HS-27A (cell line): ENCODE data around the gene XXYLT1.
"Not testable (repeated sequence)": the region's sequence is repeated elsewhere in the genome, so short reads cannot be mapped to it uniquely, and the experiment has no call there.

Source experiments
- DNase-seq: peaks from one replicate; pipeline ENCODE4 v3.0.0-alpha.2; 2012; ENCODE audit warnings: low read depth, missing footprints

XXYLT1 gene

DNA sequence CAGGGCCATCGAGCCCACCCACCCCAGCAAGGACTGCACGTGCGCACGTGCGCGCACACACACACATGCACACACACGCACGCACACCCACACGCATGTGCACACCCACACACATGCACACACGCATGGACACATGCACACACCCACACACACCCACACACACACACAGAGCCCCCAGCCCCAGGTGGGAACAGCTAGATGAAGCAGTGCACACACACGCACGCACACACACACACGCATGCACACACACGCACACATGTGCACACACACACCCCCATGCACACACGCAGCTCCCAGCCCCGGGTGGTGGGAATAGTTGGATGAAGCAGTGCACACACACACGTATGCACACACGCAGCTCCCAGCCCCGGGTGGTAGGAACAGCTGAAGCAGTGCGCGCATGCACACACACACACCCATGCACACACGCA, 158.6 kb downstream of the XXYLT1 start:
- DNase-seq: no peak

DNA sequence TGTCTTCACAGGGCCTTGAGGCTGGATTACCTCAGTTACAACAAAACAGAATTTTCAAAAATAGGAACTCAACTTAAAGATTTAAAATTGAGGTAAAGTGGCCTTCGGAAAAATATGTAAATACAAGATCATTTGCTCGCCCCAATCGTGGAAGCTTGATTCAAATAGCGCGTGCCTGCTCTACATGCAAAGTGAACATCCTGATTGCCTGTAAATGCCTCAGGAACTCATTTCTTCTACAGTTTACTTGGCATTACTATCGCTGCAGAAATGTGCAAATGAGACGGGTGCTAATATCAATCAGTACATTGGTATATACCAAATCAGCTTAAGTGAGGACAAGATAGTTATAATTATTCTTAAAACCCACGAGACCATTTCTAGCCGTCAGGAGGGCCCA, 159.2 kb downstream of the XXYLT1 start:
- DNase-seq: no peak

DNA sequence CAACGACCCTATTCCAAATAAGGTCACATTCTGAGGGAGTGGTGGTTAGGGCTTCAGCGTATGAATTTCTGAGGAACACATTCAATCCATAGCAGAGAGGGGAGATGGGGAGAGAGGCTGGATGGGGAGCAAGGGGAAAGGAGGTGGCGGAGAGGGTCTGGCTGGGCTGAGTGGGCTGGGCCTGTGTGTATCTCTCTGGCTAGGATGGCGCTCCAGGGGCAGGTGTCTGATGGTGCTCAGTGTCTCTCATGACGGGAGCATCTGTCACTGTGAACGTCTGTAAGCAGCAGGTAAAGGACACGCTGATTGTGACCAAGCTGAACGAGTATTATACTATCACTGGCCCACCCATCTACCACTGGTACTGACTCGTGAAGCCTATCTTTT, 159.6 kb downstream of the XXYLT1 start:
- DNase-seq: no peak

DNA sequence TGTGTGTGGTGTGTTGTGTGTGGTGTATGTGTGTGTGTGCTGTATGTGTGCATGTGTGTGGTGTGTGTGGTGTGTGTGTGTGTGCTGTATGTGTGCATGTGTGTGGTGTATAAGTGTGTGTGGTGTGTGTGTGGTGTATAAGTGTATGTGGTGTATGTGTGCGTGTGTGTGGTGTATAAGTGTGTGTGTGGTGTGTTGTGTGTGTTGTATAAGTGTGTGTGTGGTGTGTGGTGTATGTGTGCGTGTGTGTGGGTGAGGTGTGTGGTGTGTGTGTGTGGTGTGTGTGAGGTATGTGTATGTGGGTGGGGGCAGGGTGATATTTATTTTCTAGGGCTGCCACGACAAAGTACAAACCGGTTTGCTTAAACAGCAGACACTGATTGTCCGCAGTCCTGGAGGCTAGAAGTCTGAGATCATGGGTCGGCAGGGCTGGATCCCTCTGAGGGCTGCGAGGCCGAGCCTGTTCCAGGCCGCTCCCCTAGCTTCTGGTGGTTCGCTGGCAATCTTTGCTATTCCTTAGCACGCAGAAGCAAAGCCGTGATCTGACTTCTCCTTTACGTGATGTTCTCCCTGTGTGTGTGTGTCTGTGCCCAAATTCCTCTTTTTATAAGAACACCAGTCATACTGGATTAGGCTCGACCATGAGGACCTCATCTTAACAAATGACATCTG, 160.2 kb downstream of the XXYLT1 start:
- no peak for DNase-seq

DNA sequence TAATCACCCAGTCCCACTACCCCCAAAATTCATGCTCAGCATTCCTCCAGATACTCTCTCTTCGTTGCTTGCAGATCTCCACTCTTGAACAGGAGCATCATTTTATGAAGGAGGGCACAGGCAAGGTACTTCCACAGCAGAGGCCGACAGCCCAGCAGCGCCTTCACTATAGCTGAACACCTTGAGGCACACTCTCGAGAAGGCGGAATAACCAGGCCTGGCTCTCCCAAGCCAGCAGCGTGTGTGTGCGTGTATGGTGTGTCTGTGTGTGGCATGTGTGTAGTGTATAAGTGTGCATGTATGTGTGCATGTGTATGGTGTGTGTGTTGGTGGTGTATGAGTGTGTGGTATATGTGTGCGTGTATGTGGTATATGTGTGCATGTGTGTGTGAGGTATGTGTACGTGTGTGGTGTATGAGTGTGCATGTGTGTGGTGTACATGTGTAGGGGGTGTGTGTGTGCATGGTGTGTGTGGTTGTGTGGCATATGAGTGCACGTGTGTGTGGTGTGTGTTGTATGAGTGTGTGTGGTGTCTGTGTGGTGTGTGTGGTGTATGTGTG, 161.8 kb downstream of the XXYLT1 start:
- no peak for DNase-seq

DNA sequence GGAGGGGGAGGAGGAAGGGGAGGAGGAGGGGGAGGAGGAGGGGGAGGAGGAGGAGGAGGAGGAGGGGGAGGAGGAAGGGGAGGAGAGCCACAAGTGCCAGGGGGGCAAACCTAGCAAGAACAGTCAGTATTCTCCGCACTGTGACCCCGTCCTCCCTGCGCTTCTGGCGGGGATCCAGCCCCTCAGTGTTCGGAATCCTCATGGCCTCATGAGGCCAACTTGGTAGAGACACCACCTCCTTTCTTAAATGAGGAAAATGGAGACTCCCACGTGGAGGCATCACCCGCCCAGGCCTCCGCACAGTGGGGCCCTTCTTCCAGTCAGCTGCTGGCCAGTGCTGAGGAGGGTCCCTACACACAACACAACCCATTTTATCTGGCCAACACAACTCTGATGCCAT, 163.4 kb downstream of the XXYLT1 start:
- DNase-seq: no peak

DNA sequence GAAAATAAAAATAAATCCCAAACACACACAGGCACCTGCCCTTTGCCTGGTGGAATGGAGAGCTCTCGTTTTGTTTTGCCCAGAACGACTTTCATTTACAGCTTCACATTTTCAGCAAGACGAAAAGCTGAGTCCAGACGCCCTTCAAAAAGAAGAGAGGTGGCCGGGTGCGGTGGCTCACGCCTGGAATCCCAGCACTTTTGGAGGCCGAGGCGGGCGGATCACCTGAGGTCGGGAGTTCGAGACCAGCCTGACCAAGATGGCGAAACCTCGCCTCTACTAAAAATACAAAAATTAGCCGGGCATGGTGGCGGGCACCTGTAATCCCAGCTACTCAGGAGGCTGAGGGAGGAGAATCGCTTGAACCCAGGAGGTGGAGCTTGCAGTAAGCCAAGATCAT, 163.9 kb downstream of the XXYLT1 start:
- DNase-seq: not testable (repeated sequence)

DNA sequence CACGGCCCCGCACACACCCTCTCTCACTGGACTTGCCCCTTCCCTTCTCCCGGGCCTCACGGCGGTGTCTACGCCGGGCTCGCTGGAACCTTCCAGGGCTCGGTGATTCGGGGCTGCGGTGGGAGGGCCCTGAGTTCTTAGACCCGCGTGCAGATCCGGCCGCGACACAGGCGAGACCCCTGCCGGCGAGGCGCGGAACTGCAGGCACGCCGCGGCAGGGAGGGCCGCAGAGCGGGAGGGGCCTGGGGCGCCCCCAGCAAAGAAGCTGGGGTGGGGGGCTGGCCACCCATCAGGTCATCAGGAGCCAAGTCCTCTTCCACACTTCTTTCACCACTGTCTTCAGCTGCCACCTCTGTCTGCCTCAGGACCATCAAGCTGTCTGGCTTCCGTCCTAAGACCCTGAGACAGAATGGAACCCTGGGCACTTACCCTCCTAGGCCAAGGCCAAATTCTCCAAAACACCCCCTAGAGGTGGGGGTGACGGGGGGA, 164.5 kb downstream of the XXYLT1 start:
- DNase-seq: no peak

DNA sequence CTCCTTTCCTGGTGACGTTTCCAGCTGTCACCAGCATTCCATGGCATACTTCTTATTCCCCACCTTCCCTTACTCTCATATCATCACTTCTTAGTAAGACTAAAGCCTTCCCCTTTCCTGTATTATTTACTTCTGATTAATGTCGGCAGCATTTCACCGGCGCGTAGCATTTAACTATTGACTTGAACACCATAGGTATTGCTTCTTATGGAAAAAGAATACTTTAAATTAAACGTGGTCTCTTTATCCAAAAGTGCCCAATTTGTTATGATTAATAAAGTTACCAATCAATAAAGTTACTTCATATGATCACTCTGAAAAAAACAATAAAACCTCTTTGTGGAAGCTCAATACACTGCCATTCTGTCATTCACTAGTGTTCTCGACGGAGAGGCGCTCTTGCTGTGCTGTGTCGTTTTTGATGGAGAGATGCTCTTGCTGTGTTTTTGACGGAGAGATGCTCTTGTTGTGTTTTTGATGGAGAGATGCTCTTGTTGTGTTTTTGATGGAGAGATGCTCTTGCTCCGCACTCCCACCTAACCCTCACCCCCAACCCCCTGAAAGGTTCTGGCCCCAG, 165.0 kb downstream of the XXYLT1 start:
- no peak for DNase-seq

DNA sequence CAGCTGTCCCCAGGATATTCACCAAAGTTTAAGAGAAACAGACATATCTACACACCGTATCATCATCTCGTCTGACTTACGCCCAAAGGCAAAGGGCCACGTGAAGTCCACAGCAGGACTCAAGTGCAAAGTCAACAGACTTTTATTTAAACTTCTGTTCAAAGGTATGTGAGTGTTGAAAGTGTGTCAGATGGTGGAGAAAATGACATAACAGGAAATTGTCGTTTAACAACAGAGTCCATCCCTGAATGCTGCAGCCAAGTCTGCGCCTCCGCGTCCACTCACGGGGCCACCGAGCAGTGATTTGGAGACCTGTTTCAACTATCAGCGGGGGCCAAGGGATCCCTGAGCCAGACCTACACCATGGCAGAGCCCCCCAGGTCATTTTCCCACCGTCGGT, 165.6 kb downstream of the XXYLT1 start:
- no peak for DNase-seq

DNA sequence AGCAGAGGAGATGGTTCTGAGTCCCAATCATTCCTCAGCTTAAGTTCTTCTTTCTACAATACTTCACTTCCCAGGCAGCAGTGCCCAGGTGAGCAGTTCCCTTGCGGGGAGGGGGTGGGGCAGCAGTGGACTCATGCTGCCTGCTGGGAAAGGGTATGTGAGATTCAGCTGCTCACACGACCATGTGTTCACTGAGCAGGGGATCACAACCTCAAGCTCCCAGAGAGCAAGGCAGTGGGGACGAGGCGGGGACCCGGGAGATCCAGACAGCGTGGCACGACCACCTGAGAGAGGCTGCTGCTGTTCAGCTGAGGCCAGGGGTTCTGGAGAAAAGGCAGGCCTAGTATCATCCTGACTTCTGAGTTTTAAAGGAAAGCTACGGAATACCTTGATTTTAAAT, 166.6 kb downstream of the XXYLT1 start:
- DNase-seq: no peak

DNA sequence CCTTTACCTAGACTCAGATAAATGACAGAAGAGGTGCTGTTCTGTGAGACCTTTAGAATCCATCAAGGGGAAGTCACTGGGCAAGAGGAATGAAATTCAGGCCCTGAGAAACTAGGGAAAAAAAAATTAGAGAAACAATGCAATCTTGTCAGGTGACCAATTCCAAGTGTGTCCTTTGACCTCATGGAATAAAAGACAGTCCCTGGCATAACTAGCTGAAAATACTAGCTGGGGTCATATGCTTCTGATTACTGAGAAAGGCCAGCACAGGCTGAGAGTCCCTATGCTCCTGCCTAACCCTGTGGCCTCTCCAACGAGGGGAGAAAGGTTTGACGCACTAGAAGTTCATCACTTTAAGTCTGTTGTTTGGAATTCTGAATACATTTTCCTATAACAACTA, 167.3 kb downstream of the XXYLT1 start:
- DNase-seq: no peak

DNA sequence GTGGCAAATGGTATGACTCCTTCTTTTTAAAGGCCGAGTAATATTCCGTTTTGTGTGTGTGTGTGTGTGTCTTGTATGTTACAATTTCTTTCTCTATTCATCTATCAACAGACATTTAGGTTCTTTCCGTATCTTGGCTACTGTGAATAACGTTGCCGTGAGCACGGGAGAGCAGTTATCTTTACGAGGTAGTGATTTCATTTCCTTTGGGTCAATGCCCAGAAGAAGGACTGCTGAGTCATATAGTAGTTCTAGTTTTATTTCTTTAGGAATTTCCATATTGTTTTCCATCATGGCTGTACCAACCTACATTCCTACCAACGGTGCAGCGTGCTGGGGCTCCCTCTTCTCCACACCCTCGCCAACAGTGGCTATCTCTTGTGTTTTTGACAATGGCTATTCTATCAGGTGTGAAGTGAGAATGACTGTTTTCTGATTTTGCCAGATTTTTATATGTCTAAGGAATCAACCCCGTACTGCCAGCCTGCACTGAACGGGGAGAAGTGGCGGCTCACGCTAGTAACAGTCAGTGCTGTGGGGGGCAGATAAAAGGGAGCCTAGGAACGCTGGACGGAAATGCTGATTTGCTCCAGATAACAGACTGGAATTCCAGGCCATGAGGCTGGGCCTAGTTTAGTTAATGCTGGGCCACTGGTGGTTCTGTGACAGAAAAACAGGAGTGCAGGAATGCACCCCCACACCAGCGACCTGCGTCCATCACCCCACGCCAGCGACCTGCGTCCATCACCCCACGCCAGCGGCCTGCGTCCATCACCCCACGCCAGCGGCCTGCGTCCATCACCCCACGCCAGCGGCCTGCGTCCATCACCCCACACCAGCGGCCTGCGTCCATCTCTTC, 168.1 kb downstream of the XXYLT1 start:
- peak; percentile 70 for DNase-seq

DNA sequence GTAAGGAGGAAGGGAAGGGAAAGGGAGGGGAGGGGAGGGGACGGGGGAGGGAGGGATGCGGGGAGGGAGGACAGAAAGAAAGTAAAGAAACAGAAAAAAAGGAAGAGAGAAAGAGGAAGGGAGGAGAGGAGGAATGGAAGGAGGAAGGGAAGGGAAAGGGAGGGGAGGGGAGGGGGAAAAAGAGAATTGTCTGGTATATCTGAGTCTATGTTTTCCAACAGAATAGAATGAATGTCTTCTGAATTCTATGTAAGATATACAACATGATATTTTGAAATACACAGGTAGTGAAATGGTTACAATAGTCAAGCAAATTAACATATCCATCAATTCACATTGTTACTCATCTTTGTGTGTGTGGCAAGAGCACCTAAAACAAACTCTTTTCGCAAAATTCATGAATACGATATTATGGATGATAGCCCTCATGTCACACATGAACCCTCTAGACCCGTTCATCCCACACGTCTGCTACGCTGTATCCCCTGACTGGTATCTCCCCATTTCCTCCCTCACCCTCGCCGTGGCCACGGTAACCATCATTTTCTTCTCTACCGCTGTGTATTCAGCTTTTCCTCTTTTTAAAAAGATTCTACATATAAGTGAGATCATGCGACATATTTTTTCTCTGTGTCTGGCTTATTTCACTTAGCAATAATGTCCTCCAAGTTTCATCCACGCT, 168.9 kb downstream of the XXYLT1 start:
- DNase-seq: no peak

DNA sequence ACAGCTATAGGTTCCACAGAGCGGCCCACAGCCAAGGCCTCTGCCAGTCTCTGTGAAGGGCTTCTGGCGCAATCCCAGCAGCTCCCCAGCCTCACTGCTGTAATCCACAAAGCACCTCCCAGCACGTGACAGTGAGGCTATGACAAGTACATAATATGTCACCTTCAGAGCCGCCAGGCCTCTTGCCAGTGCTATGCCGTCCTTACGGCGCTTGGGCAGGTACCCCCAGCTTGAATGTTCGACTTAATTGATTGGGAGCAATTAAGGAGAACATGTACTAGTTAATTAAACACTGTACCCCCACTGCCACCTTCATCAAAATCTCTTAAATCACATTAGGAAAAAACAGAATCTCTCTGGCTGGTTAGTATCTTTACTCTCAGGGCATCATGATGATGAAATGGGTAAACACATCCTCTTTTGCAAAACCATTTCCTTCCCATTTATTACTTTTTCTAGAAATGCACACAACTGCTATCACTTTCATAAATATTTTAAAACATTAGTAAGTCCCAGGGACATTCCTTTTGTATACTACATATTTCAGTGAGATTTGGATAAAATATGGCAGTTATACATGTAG, 169.9 kb downstream of the XXYLT1 start:
- no peak for DNase-seq

DNA sequence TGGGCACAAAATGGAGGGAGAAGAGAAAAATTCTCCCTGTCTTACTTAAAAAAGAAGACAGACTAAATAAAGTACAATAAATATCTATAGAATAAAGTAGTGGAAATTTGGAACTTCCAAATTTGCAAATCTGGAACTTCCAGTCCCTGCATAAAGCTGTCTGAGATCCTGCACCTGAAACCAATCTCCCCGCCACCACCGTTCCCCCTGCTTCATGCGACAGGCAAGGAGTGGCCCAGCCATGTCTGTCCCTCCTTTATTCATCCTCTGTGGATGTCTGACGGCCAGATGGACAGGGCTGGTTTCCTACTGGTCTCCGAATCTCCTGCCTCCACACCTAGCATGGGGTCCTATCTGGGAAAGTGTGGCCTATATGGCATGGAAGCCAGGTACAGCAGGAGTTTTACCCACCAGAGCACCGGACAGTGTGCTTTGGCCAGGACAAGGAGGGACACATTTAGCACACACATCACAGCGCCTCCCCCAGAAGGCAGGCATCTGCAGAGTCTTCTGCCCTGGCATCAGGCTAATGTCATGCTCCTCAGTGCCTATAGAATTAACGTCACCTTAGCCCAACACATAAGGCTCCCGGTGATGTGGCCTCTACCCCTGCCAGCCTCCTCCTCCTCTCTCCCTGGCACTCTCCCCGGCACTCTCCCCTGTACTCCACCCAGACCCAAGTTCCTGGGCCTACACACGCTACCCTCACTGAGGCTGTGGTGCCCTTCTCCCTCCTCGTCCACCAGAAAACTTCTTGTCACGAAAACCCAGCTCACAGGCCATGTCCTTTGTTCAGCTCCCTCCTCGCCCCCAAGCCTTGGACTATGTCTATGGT, 170.8 kb downstream of the XXYLT1 start:
- no peak for DNase-seq

DNA sequence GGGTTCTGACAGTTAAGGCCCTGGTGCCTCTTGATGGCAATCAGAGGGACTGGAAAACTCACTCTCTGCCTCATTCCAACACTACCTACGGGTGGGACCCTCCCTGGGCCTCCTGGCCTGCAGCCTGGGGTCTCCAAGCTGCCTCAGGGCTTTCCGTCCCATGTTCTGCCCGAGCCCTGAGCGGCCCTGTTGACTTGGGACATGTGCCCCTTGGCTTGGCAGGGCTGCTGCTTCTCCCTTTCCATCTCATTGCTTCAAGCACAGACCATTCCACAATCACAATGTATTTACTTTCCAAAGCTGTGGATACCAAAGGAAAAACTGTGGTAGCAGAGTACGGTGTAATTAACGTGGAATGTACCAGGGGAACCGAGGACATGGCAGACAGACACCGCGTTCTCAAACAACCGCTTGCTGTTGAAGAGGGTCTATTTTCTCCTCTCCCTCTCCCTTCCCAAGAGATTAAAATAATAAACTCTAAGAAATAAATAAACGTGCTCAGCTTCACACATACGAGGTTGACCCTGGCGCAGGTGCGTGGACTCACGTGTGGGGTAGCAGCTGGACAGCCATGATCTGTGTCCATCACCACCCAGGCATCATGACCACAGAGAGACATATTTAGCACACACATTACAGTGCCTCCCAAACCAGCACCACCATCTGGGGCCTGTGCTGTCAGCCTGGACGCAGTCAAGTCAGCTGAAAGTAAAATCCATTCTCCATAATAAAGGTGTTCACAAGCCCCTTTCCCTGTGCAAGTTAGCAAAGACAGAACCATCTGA, 172.0 kb downstream of the XXYLT1 start:
- no peak for DNase-seq

DNA sequence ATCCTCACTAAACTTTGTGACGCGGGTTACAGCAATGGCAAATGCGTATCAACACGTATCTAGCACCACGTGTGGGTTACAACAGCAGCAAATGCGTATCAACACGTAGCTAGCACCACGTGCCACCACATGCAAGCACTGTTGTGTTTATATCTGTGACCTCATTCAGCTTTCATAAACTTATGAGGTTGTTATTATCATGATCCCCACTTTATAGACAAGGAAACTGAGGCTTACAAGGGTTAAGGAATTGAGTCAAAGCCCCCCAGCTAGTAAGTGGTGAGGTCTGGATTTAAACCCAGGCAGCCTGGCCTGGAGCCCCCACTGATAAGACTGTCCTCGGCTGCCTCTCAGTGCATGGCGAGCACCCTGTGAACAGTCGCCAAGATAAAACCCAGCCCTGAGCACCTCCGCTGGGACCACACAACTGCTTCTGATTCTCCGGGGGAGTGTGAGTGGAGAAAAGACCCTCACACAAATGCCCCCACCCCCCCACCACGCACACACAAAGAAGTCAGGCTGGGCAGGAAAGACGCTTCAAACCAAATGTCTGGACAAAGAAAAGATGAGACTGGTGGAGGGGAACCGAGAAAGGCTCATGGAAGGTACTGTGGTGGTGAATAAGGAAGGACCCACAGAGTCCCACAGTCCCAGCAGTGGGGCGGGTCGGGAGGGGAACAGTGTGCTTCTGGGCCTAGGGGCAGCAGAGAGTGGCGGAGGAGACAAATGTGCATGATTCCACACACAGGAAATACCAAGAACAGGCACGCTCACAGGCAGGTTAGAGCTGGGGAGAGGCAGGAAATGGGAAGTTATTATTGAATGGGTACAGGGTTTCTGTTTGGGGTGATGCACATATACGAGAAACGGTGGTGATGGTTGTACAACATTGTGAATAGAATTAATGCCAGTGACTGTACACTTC, 173.4 kb downstream of the XXYLT1 start:
- no peak for DNase-seq
